Activated CD4-positive, alpha-beta T cell treated with anti-CD3 and anti-CD28 coated beads for 24 hours (primary cell): ENCODE measurements around the gene KRTAP9-4.
"Not testable (repeated sequence)": the region's sequence is repeated elsewhere in the genome, so short reads cannot be mapped to it uniquely, and the experiment has no call there.

Source experiments
- DNase-seq, 2 donors: peaks; one replicate each; pipeline ENCODE4 v3.0.0-alpha.2; 2020; ENCODE audit warnings: low read depth in 2 of 2

KRTAP9-4 gene, protein sequence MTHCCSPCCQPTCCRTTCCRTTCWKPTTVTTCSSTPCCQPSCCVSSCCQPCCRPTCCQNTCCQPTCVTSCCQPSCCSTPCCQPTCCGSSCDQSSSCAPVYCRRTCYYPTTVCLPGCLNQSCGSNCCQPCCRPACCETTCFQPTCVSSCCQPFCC

DNA sequence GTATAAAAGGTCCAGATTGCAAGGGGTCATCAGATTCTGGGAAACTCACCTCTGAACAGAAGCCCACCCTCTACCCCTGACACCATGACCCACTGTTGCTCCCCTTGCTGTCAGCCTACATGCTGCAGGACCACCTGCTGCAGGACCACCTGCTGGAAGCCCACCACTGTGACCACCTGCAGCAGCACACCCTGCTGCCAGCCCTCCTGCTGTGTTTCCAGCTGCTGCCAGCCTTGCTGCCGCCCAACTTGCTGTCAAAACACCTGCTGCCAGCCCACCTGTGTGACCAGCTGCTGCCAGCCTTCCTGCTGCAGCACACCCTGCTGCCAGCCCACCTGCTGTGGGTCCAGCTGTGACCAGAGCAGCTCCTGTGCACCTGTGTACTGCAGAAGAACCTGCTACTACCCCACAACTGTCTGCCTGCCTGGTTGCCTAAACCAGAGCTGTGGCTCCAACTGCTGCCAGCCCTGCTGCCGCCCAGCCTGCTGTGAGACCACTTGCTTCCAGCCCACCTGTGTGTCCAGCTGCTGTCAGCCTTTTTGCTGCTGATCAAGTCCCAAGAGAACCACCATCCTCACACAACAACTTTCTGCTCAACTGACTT is at the start of gene KRTAP9-4:
Gene KRTAP9-4 (plus strand): TSS at position 51 of the 604 bp plus-strand sequence. CDS start 34 bp downstream, at position 85.
- not testable (repeated sequence) for DNase-seq

GRCh38 chr17:41211845-41212466 is 37.5 kb upstream of the KRTAP9-4 start:
- DNase-seq = no peak

GRCh38 chr17:41212524-41213169 is 36.8 kb upstream of the KRTAP9-4 start:
- DNase-seq = no peak

GRCh38 chr17:41215681-41216080 is 33.8 kb upstream of the KRTAP9-4 start:
- no peak for DNase-seq

GRCh38 chr17:41223821-41224220 is 25.7 kb upstream of the KRTAP9-4 start:
- no peak for DNase-seq

- DNase-seq = no peak
These were observed 23.4 kb upstream of the KRTAP9-4 start for GRCh38 chr17:41226051-41226450.

DNA sequence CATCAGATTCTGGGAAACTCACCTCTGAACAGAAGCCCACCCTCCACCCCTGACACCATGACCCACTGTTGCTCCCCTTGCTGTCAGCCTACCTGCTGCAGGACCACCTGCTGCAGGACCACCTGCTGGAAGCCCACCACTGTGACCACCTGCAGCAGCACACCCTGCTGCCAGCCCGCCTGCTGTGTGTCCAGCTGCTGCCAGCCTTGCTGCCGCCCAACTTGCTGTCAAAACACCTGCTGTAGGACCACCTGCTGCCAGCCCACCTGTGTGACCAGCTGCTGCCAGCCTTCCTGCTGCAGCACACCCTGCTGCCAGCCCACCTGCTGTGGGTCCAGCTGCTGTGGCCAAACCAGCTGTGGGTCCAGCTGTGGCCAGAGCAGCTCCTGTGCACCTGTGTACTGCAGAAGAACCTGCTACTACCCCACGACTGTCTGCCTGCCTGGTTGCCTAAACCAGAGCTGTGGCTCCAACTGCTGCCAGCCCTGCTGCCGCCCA is 22.8 kb upstream of the KRTAP9-4 start, which contains the start of gene KRTAP9-2:
Gene KRTAP9-2 (plus strand): TSS at position 51 of the 498 bp plus-strand sequence. CDS start 7 bp downstream, at position 58.
- DNase-seq = not testable (repeated sequence)

- no peak for DNase-seq
These were observed 19.4 kb upstream of the KRTAP9-4 start for GRCh38 chr17:41230094-41230493.

DNA sequence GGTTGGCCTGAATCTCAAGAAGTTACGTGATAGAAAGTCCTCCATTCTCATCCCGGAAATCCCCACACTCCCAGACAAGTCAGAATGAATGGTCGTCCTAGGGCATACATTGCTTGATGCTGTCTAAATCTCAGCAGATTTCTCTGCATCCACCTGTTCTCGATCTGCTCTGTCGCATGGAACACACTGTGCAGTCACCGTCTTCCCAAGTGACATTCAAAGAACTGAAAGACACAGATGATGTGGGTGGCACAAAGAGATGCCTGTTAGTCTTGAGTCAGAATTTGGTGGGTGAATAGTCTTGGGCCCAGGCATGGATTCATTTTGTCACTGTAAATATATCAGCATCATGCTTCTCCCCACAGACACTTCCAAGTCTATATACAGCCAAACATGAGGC is 17.8 kb upstream of the KRTAP9-4 start:
- DNase-seq = no peak

DNA sequence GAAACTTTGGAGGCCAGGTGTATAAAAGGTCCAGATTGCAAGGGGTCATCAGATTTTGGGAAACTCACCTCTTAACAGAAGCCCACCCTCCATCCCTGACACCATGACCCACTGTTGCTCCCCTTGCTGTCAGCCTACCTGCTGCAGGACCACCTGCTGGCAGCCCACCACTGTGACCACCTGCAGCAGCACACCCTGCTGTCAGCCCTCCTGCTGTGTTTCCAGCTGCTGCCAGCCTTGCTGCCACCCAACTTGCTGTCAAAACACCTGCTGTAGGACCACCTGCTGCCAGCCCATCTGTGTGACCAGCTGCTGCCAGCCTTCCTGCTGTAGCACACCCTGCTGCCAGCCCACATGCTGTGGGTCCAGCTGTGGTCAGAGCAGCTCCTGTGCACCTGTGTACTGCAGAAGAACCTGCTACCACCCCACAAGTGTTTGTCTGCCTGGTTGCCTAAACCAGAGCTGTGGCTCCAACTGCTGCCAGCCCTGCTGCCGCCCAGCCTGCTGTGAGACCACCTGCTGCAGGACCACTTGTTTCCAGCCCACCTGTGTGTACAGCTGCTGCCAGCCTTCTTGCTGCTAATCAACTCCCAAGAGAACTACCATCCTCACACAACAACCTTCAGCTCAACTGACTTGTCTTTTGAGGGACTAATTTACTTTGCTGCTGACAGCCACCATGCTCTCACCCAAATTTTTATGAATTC is 16.9 kb upstream of the KRTAP9-4 start, which contains the start of gene KRTAP9-3:
Gene KRTAP9-3 (plus strand): TSS at position 51 of the 707 bp plus-strand sequence. CDS start 53 bp downstream, at position 104.
- DNase-seq = not testable (repeated sequence)

DNA sequence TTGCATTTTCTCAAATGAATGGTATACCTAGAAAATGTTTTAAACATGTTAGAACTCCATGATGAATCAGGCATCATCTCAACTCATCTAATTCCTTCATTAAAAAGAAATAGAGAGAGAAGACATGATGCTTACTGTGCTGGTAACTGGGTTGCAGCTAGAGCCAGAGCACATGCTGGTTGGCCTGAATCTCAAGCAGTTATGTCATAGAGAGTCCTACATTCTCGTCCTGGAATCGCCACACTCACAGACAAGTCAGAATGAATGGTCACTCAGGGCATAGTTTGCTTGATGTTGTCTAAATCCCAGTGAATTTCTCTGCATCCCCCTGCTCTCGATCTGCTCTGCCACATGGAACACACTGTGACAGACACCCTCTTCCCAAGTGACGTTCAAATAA is 12.4 kb upstream of the KRTAP9-4 start:
- not testable (repeated sequence) for DNase-seq

DNA sequence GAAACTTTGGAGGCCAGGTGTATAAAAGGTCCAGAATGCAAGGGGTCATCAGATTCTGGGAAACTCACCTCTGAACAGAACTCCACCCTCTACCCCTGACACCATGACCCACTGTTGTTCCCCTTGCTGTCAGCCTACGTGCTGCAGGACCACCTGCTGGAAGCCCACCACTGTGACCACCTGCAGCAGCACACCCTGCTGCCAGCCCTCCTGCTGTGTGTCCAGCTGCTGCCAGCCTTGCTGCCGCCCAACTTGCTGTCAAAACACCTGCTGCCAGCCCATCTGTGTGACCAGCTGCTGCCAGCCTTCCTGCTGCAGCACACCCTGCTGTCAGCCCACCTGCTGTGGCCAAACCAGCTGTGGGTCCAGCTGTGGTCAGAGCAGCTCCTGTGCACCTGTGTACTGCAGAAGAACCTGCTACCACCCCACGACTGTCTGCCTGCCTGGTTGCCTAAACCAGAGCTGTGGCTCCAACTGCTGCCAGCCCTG is 11.5 kb upstream of the KRTAP9-4 start, which contains the start of gene KRTAP9-8:
Gene KRTAP9-8 (plus strand): TSS at position 51 of the 489 bp plus-strand sequence. CDS start 53 bp downstream, at position 104.
- DNase-seq = not testable (repeated sequence)

DNA sequence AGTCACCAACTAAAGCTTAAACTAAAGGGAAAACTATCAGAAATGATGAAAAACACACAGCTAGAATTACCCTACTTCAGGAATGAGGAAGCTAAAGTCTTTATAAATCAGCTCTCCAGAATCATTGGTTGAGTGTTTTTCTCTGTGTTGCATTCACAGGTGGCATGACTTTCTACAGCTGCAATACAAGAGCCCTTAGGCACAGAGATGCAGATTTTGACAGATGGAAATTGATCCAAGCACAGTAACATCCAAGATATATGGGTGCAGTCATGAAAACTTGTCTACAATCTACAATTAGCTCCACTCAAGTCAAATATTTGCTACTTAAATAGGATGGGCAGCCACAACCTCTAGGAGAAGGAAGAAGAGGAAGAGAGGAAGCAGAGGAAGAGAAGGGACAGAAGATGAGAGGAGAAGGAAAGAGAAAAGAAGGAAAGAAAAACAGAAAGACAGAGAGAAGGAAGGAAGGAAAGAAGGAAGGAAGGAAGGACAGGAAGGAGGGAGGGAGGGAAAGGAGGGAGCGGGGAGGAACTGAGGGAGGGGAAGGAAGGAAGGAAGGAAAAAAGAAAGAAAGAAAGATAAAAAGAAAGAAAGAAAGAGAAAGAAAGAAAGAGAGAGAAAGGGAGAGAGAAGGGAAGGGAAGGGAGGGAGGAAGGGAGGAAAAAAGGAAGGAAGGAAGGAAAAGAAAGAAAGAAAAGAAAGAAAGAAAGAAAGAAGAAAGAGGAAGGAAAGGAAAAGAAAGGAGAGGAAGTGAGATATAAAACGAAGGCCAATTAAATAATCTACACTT is 2.3 kb upstream of the KRTAP9-4 start:
- not testable (repeated sequence) for DNase-seq

DNA sequence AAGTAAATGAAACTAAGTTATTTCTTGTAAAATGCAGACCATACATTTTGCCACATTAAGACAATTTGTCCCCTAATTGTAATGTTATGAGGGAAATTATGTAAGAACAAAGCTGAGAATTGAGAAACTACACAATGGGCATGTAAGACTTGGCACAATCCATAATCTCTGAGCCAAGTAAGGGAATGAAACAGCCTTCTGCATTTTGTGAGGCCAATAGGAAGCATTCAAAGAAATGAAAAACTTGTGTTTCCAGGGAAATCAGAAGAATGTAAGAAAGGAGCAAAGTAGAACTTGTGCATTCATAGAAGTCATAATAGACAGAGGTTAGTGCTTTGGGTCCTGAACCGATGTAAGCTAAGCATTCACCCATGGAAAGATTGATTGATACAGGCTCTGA is 1.8 kb downstream of the KRTAP9-4 start:
- DNase-seq = no peak

- DNase-seq = no peak
These were observed 5.4 kb downstream of the KRTAP9-4 start for GRCh38 chr17:41254861-41255260.

- not testable (repeated sequence) for DNase-seq
These were observed 6.1 kb downstream of the KRTAP9-4 start, which contains the start of gene KRTAP9-9 for GRCh38 chr17:41255381-41256290. Gene KRTAP9-9, plus strand, starts transcription at chr17:41255384.

GRCh38 chr17:41256291-41256685 is 6.8 kb downstream of the KRTAP9-4 start:
- DNase-seq = no peak

DNA sequence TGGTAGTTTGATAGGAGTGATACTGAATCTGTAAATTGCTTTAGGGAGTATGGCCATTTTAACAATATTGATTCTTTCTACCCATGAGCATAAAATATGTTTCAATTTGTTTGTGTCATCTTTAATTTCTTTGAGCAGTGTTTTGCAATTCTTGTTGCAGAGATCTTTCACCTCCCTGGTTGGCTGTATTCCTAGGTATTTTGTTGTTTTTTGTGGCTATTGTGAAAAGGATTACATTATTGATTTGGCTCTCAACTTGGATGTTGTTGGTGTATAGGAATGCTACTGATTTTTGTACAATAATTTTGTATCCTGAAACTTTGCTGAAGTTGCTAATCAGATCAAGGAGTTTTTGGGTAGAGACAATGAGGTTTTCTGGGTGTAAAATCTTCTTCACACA is 8.9 kb downstream of the KRTAP9-4 start:
- no peak for DNase-seq

DNA sequence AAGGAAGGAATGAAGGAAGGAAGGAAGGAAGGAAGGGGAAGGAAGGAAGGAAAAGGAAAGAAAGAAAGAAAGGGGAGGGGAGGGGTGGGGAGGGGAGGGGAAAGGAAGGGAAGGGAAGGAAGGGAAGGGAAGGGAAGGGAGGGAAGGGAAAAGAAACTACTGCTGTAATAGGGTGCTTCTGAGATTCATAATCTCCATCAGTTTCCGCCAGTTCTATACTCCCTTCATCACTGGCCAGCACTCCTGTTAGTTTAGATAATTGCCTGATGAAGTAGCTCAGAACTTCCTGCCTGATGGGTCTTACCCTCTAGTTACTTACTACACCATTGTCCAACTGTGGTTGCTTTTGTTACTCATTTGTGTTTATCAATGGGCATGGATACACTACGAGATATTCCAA is 13.7 kb downstream of the KRTAP9-4 start:
- DNase-seq = no peak
